Embryonic facial prominence (tissue), 1 donor: ENCODE results near the gene TMPRSS11A.

Experiments
- DNase-seq: peaks from one replicate; pipeline ENCODE4 v3.0.0-alpha.2; 2016; ENCODE audit errors: extremely low spot score

Gene TMPRSS11A

GRCh38 chr4:67912080-67912479, 51.2 kb downstream of the TMPRSS11A start:
- DNase-seq, result no peak

- no peak for DNase-seq
Observed at GRCh38 chr4:67911638-67912037, 51.7 kb downstream of the TMPRSS11A start.

- no peak for DNase-seq
Observed at GRCh38 chr4:67911141-67911540, 52.2 kb downstream of the TMPRSS11A start.

GRCh38 chr4:67910585-67910905, 52.7 kb downstream of the TMPRSS11A start:
- no peak for DNase-seq

- no peak for DNase-seq
Observed at GRCh38 chr4:67909905-67910584, 53.2 kb downstream of the TMPRSS11A start.

- DNase-seq, result no peak
Observed at GRCh38 chr4:67907650-67908049, 55.6 kb downstream of the TMPRSS11A start.

GRCh38 chr4:67899096-67899495, 64.2 kb downstream of the TMPRSS11A start:
- no peak for DNase-seq

GRCh38 chr4:67897686-67898085, 65.6 kb downstream of the TMPRSS11A start:
- no peak for DNase-seq

- DNase-seq, result no peak
Observed at GRCh38 chr4:67896421-67897065, 66.8 kb downstream of the TMPRSS11A start.

- DNase-seq, result no peak
Observed at GRCh38 chr4:67894659-67895058, 68.6 kb downstream of the TMPRSS11A start.

GRCh38 chr4:67892905-67893304, 70.4 kb downstream of the TMPRSS11A start:
- no peak for DNase-seq

GRCh38 chr4:67892253-67892652, 71.0 kb downstream of the TMPRSS11A start:
- DNase-seq, result no peak

GRCh38 chr4:67891645-67892044, 71.6 kb downstream of the TMPRSS11A start:
- DNase-seq, result no peak

- DNase-seq, result no peak
Observed at GRCh38 chr4:67886281-67886680, 77.0 kb downstream of the TMPRSS11A start.

GRCh38 chr4:67885762-67886161, 77.5 kb downstream of the TMPRSS11A start:
- no peak for DNase-seq

GRCh38 chr4:67884701-67885100, 78.6 kb downstream of the TMPRSS11A start:
- no peak for DNase-seq

- no peak for DNase-seq
Observed at GRCh38 chr4:67883902-67884301, 79.4 kb downstream of the TMPRSS11A start, which contains the start of gene TMPRSS11D. TSS of gene TMPRSS11D (minus strand) at chr4:67884002. CDS start at chr4:67883933, 69 bp downstream.

- no peak for DNase-seq
Observed at GRCh38 chr4:67883458-67883857, 79.8 kb downstream of the TMPRSS11A start.

- no peak for DNase-seq
Observed at GRCh38 chr4:67880866-67881610, 82.3 kb downstream of the TMPRSS11A start.

- no peak for DNase-seq
Observed at GRCh38 chr4:67879486-67879885, 83.8 kb downstream of the TMPRSS11A start.

GRCh38 chr4:67877086-67877485, 86.2 kb downstream of the TMPRSS11A start:
- no peak for DNase-seq

GRCh38 chr4:67874986-67875385, 88.3 kb downstream of the TMPRSS11A start:
- no peak for DNase-seq

- no peak for DNase-seq
Observed at GRCh38 chr4:67873116-67873515, 90.2 kb downstream of the TMPRSS11A start.
